Type B pancreatic cell (in vitro differentiated cells): ENCODE measurements around the gene RNF40. TPM values are rescaled to one million over a fixed set of nuclear protein-coding genes. Genes with fewer than 3 reads are reported as not detected.

Source experiments
- DNase-seq: peaks from one replicate; pipeline ENCODE4 v3.0.0; 2021; ENCODE audit warnings: mixed read lengths; ENCODE audit not compliant: unreplicated experiment; ENCODE audit errors: extremely low spot score
- H3K27ac Mint-ChIP-seq: 2 replicates; pipeline ENCODE4 v1.8.0; 2021; ENCODE audit warnings: mild to moderate bottlenecking, mixed read lengths
- H3K27me3 Mint-ChIP-seq: 2 replicates; pipeline ENCODE4 v1.8.0; 2021; ENCODE audit warnings: mixed read lengths
- H3K36me3 Mint-ChIP-seq: 2 replicates; pipeline ENCODE4 v1.8.0; 2021; ENCODE audit warnings: mixed read lengths
- H3K4me1 Mint-ChIP-seq: one replicate; pipeline ENCODE4 v1.8.0; 2021; ENCODE audit warnings: mixed read lengths; ENCODE audit not compliant: unreplicated experiment
- H3K4me3 Mint-ChIP-seq: 2 replicates; pipeline ENCODE4 v1.8.0; 2021; ENCODE audit warnings: mild to moderate bottlenecking, mixed read lengths
- H3K9me3 Mint-ChIP-seq: 2 replicates; pipeline ENCODE4 v1.8.0; 2021; ENCODE audit warnings: mixed read lengths
- long read RNA-seq: library from polyadenylated mRNA; unstranded; transcript quantifications from one replicate; pipeline ENCODE4 v2.0.0, GENCODE V29; 2020
- total RNA-seq: library from RNA; stranded (reverse); gene quantifications from 2 replicates; pipeline ENCODE4 v1.2.1, GENCODE V29; 2021; ENCODE audit warnings: low replicate concordance
- TF ChIP-seq, protein P1 (sequence below): fragments of 200-600 bp; sonication (generic); conservative IDR thresholded peaks from 2 replicates; pipeline ENCODE4 v1.5.0; 2021; ENCODE audit warnings: antibody characterized with exemption, mild to moderate bottlenecking

The RNF40 gene
- 107 and 131 TPM in 2 replicates for total RNA-seq
- long read RNA-seq, partial matches to known transcripts, result 13 of 20 reads
- long read RNA-seq, other reads (novel, unspliced or antisense), result 7 of 20 reads

- Mint-ChIP-seq H3K27ac (peak within 1 kb of the TSS; percentile 92), H3K4me3 (peak within 1 kb of the TSS; percentile 96), H3K27me3 (no peaks in the 10 kb centered on the region), H3K9me3 (no peaks in the 10 kb centered on the region), H3K36me3 (peaks cover 8% of the 10 kb centered on the region), H3K4me1 (peaks cover 17% of the 10 kb centered on the region)
- TF ChIP-seq, protein P1, sequence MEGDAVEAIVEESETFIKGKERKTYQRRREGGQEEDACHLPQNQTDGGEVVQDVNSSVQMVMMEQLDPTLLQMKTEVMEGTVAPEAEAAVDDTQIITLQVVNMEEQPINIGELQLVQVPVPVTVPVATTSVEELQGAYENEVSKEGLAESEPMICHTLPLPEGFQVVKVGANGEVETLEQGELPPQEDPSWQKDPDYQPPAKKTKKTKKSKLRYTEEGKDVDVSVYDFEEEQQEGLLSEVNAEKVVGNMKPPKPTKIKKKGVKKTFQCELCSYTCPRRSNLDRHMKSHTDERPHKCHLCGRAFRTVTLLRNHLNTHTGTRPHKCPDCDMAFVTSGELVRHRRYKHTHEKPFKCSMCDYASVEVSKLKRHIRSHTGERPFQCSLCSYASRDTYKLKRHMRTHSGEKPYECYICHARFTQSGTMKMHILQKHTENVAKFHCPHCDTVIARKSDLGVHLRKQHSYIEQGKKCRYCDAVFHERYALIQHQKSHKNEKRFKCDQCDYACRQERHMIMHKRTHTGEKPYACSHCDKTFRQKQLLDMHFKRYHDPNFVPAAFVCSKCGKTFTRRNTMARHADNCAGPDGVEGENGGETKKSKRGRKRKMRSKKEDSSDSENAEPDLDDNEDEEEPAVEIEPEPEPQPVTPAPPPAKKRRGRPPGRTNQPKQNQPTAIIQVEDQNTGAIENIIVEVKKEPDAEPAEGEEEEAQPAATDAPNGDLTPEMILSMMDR, result no peak
- peak; percentile 98 for DNase-seq
These were observed at the start of gene RNF40, which contains the start of gene CFAP119 for GRCh38 chr16:30761928-30762902. Gene RNF40 (plus strand): TSS chr16:30762322. CDS start chr16:30762546, 224 bp downstream. Gene CFAP119 (minus strand): TSS chr16:30762062. CDS start chr16:30761748, 314 bp downstream.

GRCh38 chr16:30715750-30716445 lies 46.2 kb upstream of the RNF40 start:
- TF ChIP-seq, protein P1, result no peak
- H3K36me3 Mint-ChIP-seq, result peaks cover 47% of the 10 kb centered on the region
- no peak overlapping the region for H3K4me3 Mint-ChIP-seq
- no peaks in the 10 kb centered on the region for H3K27me3 Mint-ChIP-seq
- H3K27ac Mint-ChIP-seq, result no peak overlapping the region
- DNase-seq, result no peak
- no peaks in the 10 kb centered on the region for H3K4me1 Mint-ChIP-seq
- H3K9me3 Mint-ChIP-seq, result no peaks in the 10 kb centered on the region

GRCh38 chr16:30720086-30720485 lies 42.0 kb upstream of the RNF40 start:
- Mint-ChIP-seq H3K27ac (no peak overlapping the region), H3K36me3 (peaks cover 58% of the 10 kb centered on the region)
- DNase-seq, result no peak

GRCh38 chr16:30720694-30721093 lies 41.4 kb upstream of the RNF40 start:
- no peaks in the 10 kb centered on the region for H3K9me3 Mint-ChIP-seq
- no peaks in the 10 kb centered on the region for H3K27me3 Mint-ChIP-seq
- peaks cover 59% of the 10 kb centered on the region for H3K36me3 Mint-ChIP-seq
- H3K27ac Mint-ChIP-seq, result no peak overlapping the region
- no peak for DNase-seq
- H3K4me1 Mint-ChIP-seq, result no peaks in the 10 kb centered on the region
- H3K4me3 Mint-ChIP-seq, result no peak overlapping the region
- TF ChIP-seq, protein P1, result no peak

More at GRCh38 chr16:30720086-30720485, 42.0 kb upstream of the RNF40 start:
- TF ChIP-seq, protein P1, result no peak
- Mint-ChIP-seq H3K4me3 (no peak overlapping the region), H3K27me3 (no peaks in the 10 kb centered on the region), H3K9me3 (no peaks in the 10 kb centered on the region), H3K4me1 (no peaks in the 10 kb centered on the region)

GRCh38 chr16:30721167-30721566 lies 41.0 kb upstream of the RNF40 start:
- Mint-ChIP-seq H3K36me3 (peaks cover 60% of the 10 kb centered on the region), H3K4me3 (no peak overlapping the region), H3K27ac (no peak overlapping the region), H3K4me1 (no peaks in the 10 kb centered on the region), H3K27me3 (no peaks in the 10 kb centered on the region), H3K9me3 (no peaks in the 10 kb centered on the region)
- DNase-seq, result no peak
- TF ChIP-seq, protein P1, result no peak
